IPS-18a (cell line): ENCODE results near the gene SPOCK1.

Source experiments
- H3K27ac ChIP-seq: one replicate; pipeline ENCODE4 v1.5.1; 2013; ENCODE audit warnings: low read length
- H3K27me3 ChIP-seq: one replicate; pipeline ENCODE4 v1.6.1; 2013; ENCODE audit warnings: mild to moderate bottlenecking, low read length; ENCODE audit not compliant: control insufficient read depth, insufficient read depth
- H3K36me3 ChIP-seq: one replicate; pipeline ENCODE4 v1.6.1; 2013; ENCODE audit warnings: low read depth, low read length; ENCODE audit not compliant: control insufficient read depth
- H3K4me1 ChIP-seq: one replicate; pipeline ENCODE4 v1.6.1; 2013; ENCODE audit warnings: low read depth, low read length; ENCODE audit not compliant: control insufficient read depth
- H3K4me3 ChIP-seq: one replicate; pipeline ENCODE4 v1.5.1; 2013; ENCODE audit warnings: low read length
- H3K9ac ChIP-seq: one replicate; pipeline ENCODE4 v1.6.1; 2013; ENCODE audit warnings: mild to moderate bottlenecking, low read length, moderate library complexity
- H3K9me3 ChIP-seq: one replicate; pipeline ENCODE4 v1.6.1; 2013; ENCODE audit warnings: low read depth, low read length; ENCODE audit not compliant: control insufficient read depth

SPOCK1 gene

GRCh38 chr5:137440795-137441194 is 58.3 kb downstream of the SPOCK1 start:
- Histone ChIP-seq H3K36me3 (no peaks in the 10 kb centered on the region), H3K27ac (no peak overlapping the region), H3K4me1 (no peaks in the 10 kb centered on the region), H3K9ac (no peak overlapping the region), H3K4me3 (no peak overlapping the region), H3K9me3 (no peaks in the 10 kb centered on the region), H3K27me3 (no peaks in the 10 kb centered on the region)

GRCh38 chr5:137439645-137440044 is 59.5 kb downstream of the SPOCK1 start:
- H3K36me3 ChIP-seq, result no peaks in the 10 kb centered on the region
- H3K9ac ChIP-seq, result no peak overlapping the region
- no peaks in the 10 kb centered on the region for H3K27me3 ChIP-seq
- H3K4me3 ChIP-seq, result no peak overlapping the region
- H3K4me1 ChIP-seq, result no peaks in the 10 kb centered on the region
- H3K27ac ChIP-seq, result no peak overlapping the region
- H3K9me3 ChIP-seq, result no peaks in the 10 kb centered on the region

GRCh38 chr5:137438932-137439331 is 60.2 kb downstream of the SPOCK1 start:
- Histone ChIP-seq H3K9ac (no peak overlapping the region), H3K27me3 (no peaks in the 10 kb centered on the region), H3K27ac (no peak overlapping the region)

DNA sequence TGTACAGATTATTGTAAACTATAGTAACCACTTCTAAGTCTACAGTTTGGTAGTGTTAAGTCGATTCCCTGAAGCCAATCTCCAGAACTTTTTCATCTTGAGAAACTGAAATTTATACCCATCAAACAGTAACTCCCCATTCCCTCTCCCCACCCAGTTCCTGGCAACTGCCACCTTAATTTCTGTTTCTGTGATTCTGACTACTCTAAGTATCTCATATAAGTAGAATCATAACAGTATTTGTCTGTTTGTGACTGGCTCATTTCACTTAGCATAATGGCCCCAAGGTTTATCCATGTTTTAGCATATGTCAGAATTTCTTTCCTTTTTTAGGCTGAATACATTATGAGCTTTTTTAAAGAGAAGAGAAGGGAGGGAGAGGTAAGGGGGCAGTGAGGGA is 61.4 kb downstream of the SPOCK1 start:
- no peak overlapping the region for H3K4me3 ChIP-seq
- H3K27ac ChIP-seq, result no peak overlapping the region
- no peaks in the 10 kb centered on the region for H3K9me3 ChIP-seq
- H3K27me3 ChIP-seq, result no peaks in the 10 kb centered on the region
- H3K4me1 ChIP-seq, result no peaks in the 10 kb centered on the region
- no peak overlapping the region for H3K9ac ChIP-seq
- H3K36me3 ChIP-seq, result no peaks in the 10 kb centered on the region

More at GRCh38 chr5:137438932-137439331, 60.2 kb downstream of the SPOCK1 start:
- H3K4me3 ChIP-seq, result no peak overlapping the region
- no peaks in the 10 kb centered on the region for H3K9me3 ChIP-seq
- H3K4me1 ChIP-seq, result no peaks in the 10 kb centered on the region
- no peaks in the 10 kb centered on the region for H3K36me3 ChIP-seq

GRCh38 chr5:137433539-137433938 is 65.6 kb downstream of the SPOCK1 start:
- H3K4me3 ChIP-seq, result no peak overlapping the region
- H3K9me3 ChIP-seq, result no peaks in the 10 kb centered on the region
- H3K9ac ChIP-seq, result no peak overlapping the region
- no peaks in the 10 kb centered on the region for H3K4me1 ChIP-seq
- H3K36me3 ChIP-seq, result no peaks in the 10 kb centered on the region
- no peak overlapping the region for H3K27ac ChIP-seq
- H3K27me3 ChIP-seq, result no peaks in the 10 kb centered on the region

DNA sequence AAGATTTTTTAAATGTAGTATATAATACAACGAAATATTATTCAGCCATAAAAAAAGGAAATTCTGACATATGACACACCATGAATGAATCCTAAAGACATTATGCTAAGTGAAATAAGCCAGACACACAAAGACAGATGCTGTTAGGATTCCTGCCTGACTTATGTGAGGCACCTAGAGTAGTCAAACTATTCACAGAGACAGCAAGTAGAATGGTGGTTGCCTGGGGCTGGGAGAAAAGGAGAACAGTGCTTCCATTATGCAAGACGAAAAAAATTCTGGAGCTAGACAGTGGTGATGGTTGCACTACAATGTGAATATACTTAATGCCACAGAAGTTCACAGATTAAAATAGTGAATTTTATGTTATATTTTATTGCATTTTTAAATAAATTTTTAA is 66.8 kb downstream of the SPOCK1 start:
- Histone ChIP-seq H3K27me3 (no peaks in the 10 kb centered on the region), H3K36me3 (no peaks in the 10 kb centered on the region), H3K9ac (no peak overlapping the region), H3K4me3 (no peak overlapping the region), H3K4me1 (no peaks in the 10 kb centered on the region), H3K27ac (no peak overlapping the region), H3K9me3 (no peaks in the 10 kb centered on the region)

- H3K9ac ChIP-seq, result no peak overlapping the region
- no peak overlapping the region for H3K4me3 ChIP-seq
- H3K27ac ChIP-seq, result no peak overlapping the region
- H3K4me1 ChIP-seq, result no peaks in the 10 kb centered on the region
- no peaks in the 10 kb centered on the region for H3K36me3 ChIP-seq
- H3K27me3 ChIP-seq, result no peaks in the 10 kb centered on the region
- no peaks in the 10 kb centered on the region for H3K9me3 ChIP-seq
These were observed 68.1 kb downstream of the SPOCK1 start for GRCh38 chr5:137431051-137431450.

GRCh38 chr5:137415231-137415681 is 83.9 kb downstream of the SPOCK1 start:
- Histone ChIP-seq H3K9me3 (no peaks in the 10 kb centered on the region), H3K36me3 (no peaks in the 10 kb centered on the region), H3K9ac (no peak overlapping the region), H3K27me3 (no peaks in the 10 kb centered on the region), H3K4me3 (no peak overlapping the region), H3K4me1 (no peaks in the 10 kb centered on the region), H3K27ac (no peak overlapping the region)

GRCh38 chr5:137414112-137414755 is 84.9 kb downstream of the SPOCK1 start:
- Histone ChIP-seq H3K4me1 (no peaks in the 10 kb centered on the region), H3K27me3 (no peaks in the 10 kb centered on the region), H3K36me3 (no peaks in the 10 kb centered on the region), H3K27ac (no peak overlapping the region), H3K9me3 (no peaks in the 10 kb centered on the region), H3K9ac (no peak overlapping the region), H3K4me3 (no peak overlapping the region)

DNA sequence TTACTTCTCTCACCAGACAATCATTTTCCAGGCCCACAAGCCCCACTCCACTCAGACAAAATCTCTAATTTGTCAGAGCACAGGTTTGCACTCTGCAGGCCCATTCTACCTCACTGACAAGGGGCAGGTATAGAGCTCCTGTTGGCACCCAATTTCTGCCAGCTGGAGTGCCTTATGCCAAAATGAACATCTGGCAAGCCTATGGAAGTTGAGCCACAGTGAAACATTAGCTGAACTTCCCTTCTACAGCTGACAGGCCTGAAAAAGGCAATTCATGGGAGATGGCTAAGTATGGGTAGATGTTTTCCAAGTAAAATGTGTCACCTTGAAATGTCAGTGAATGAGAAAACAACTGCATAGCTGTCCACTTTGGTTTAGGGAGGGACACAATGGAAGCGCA is 87.0 kb downstream of the SPOCK1 start:
- Histone ChIP-seq H3K27me3 (no peaks in the 10 kb centered on the region), H3K4me1 (no peaks in the 10 kb centered on the region), H3K9ac (no peak overlapping the region), H3K36me3 (no peaks in the 10 kb centered on the region), H3K4me3 (no peak overlapping the region), H3K9me3 (no peaks in the 10 kb centered on the region), H3K27ac (no peak overlapping the region)

DNA sequence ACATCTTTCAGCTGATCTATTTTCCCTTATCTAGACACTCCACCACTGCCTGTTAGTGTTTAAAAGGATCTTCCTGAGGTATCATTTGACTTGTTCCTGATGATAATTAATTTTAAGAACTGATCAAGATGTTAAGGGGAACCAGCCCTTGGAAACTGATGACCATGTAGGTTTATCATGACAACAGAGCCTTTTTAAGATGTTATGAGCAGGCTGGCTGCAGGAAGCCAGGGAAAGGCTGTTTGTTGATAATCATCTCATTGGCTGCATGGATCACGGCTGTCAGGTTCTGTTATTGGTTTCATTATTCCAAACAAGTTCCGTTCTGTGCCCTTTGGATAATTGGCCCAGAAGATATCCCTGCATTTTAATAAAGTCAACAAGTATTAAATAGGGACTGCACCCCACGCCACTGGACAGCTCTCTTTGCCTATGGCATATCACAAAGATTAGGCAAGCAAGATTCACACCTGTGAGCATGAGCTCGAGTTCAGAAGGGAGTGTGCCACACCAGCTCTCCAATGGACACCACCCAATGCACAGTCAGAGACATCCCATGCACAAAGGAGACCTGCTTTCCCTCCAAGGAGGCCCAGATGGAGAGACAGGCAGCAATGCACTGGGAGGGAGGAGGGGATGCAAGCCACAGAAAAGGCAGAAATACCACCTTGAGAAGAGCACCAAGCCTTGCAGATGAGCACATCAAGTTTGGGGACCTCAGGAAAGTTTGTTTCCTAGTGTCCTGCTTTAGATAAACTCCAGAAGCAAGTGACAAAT is 88.7 kb downstream of the SPOCK1 start:
- no peak overlapping the region for H3K9ac ChIP-seq
- H3K36me3 ChIP-seq, result no peaks in the 10 kb centered on the region
- no peak overlapping the region for H3K27ac ChIP-seq
- H3K27me3 ChIP-seq, result no peaks in the 10 kb centered on the region
- H3K4me1 ChIP-seq, result no peaks in the 10 kb centered on the region
- H3K4me3 ChIP-seq, result no peak overlapping the region
- H3K9me3 ChIP-seq, result no peaks in the 10 kb centered on the region

- Histone ChIP-seq H3K27me3 (no peaks in the 10 kb centered on the region), H3K36me3 (no peaks in the 10 kb centered on the region), H3K4me3 (no peak overlapping the region), H3K9me3 (no peaks in the 10 kb centered on the region), H3K4me1 (no peaks in the 10 kb centered on the region), H3K27ac (no peak overlapping the region), H3K9ac (no peak overlapping the region)
These were observed 89.4 kb downstream of the SPOCK1 start for GRCh38 chr5:137409736-137410135.
